ENCODE measurements around the gene CAMTA1.

DNA sequence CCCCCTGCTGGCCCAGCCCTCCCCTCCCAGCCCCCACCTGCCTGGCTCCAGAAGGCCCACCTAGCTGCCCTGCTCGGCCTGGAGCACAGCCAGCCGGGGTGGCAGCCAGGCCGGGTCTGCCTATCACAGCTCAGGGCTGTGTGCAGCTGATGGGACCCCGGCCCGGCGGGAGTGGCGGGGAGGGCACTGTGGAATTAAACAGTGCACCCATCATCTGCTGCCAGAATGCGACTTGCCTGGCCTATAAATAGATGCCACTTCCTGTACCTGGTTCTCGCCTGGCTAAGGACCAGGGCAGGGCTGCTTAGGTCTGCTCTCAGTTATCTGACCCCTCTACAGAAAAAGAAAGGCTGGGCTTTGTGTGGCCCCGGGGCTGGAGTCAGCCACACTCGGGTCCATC, 887.6 kb downstream of the CAMTA1 start:
- TF ChIP-seq, protein P1, sequence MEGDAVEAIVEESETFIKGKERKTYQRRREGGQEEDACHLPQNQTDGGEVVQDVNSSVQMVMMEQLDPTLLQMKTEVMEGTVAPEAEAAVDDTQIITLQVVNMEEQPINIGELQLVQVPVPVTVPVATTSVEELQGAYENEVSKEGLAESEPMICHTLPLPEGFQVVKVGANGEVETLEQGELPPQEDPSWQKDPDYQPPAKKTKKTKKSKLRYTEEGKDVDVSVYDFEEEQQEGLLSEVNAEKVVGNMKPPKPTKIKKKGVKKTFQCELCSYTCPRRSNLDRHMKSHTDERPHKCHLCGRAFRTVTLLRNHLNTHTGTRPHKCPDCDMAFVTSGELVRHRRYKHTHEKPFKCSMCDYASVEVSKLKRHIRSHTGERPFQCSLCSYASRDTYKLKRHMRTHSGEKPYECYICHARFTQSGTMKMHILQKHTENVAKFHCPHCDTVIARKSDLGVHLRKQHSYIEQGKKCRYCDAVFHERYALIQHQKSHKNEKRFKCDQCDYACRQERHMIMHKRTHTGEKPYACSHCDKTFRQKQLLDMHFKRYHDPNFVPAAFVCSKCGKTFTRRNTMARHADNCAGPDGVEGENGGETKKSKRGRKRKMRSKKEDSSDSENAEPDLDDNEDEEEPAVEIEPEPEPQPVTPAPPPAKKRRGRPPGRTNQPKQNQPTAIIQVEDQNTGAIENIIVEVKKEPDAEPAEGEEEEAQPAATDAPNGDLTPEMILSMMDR (IDR thresholded peaks at IDR 0.05; ENCODE audit: poor library complexity), result no peak
- no peak for TF ChIP-seq EZH2 (IDR thresholded peaks at IDR 0.05; ENCODE audit: borderline replicate concordance)

All from hepatocyte (in vitro differentiated cells).